Measurements from ENCODE around the gene BDH1.
"Not testable (repeated sequence)": the region's sequence is repeated elsewhere in the genome, so short reads cannot be mapped to it uniquely, and the experiment has no call there.

The BDH1 gene

GRCh38 chr3:197478746-197479668 lies 76.8 kb downstream of the BDH1 start:
- no peak for TF ChIP-seq CTCF (IDR thresholded peaks at IDR 0.05; ENCODE audit: control extremely low read depth, extremely low read depth, low read depth, missing control alignments)
- ChIA-PET POLR2A (no interaction called here), CTCF (interaction anchor here (1.0 kb wide), 1 partner anchor 10 kb away, joined by 3 read pairs; no protein-coding TSS in a partner anchor)
- no peak for DNase-seq (ENCODE audit: extremely low spot score)

- DNase-seq (ENCODE audit: extremely low spot score); POLR2A ChIA-PET: not testable (repeated sequence)
- CTCF ChIA-PET, result interaction anchor here (1.4 kb wide), 1 partner anchor 11 kb away, joined by 4 read pairs; no protein-coding TSS in a partner anchor
Measured at GRCh38 chr3:197477816-197478215, 78.0 kb downstream of the BDH1 start.

GRCh38 chr3:197475997-197476525 lies 79.7 kb downstream of the BDH1 start:
- no peak for DNase-seq (ENCODE audit: extremely low spot score)
- POLR2A ChIA-PET, result no interaction called here
- CTCF ChIA-PET, result interaction anchor here (1.2 kb wide), 1 partner anchor 26 kb away, joined by 3 read pairs; no protein-coding TSS in a partner anchor
- TF ChIP-seq CTCF (IDR thresholded peaks at IDR 0.05; ENCODE audit: control extremely low read depth, extremely low read depth, low read depth, missing control alignments), result no peak

- POLR2A ChIA-PET, result no interaction called here
- DNase-seq (ENCODE audit: extremely low spot score), result no peak
- CTCF ChIA-PET, result interaction anchor here (0.8 to 1.2 kb wide), 2 partner anchors 9 to 27 kb away, joined by 3 to 4 read pairs; no protein-coding TSS in a partner anchor
- TF ChIP-seq CTCF (IDR thresholded peaks at IDR 0.05; ENCODE audit: control extremely low read depth, extremely low read depth, low read depth, missing control alignments), result no peak
Measured at GRCh38 chr3:197475514-197475913, 80.3 kb downstream of the BDH1 start.

GRCh38 chr3:197472151-197472550 lies 83.6 kb downstream of the BDH1 start:
- DNase-seq (ENCODE audit: extremely low spot score), result no peak
- POLR2A ChIA-PET, result no interaction called here
- no peak for TF ChIP-seq CTCF (IDR thresholded peaks at IDR 0.05; ENCODE audit: control extremely low read depth, extremely low read depth, low read depth, missing control alignments)
- CTCF ChIA-PET, result interaction anchor here (1.0 to 1.6 kb wide), 2 partner anchors 11 to 13 kb away, joined by 3 to 4 read pairs; no protein-coding TSS in a partner anchor

GRCh38 chr3:197471221-197472010 lies 84.4 kb downstream of the BDH1 start:
- no peak for TF ChIP-seq CTCF (IDR thresholded peaks at IDR 0.05; ENCODE audit: control extremely low read depth, extremely low read depth, low read depth, missing control alignments)
- ChIA-PET POLR2A (no interaction called here), CTCF (interaction anchor here (1.0 to 1.6 kb wide), 2 partner anchors 11 to 13 kb away, joined by 3 to 4 read pairs; no protein-coding TSS in a partner anchor)
- no peak for DNase-seq (ENCODE audit: extremely low spot score)

Measured in GM10248 (cell line).